Gastroesophageal sphincter (tissue), 4 donors: ENCODE results near the gene VGLL3. TPM values are rescaled to one million over a fixed set of nuclear protein-coding genes. Genes with fewer than 3 reads are reported as not detected.

Source experiments
- ATAC-seq: fragments of 150-250 bp; one replicate; pipeline ENCODE4 v1.9.1; 2016; ENCODE audit warnings: mild to moderate bottlenecking, moderate library complexity
- H3K27ac ChIP-seq, 4 donors: fragments of 200-600 bp; sonication (generic) in 3 of 4; 1 replicate in 3 of 4; 2 replicates in 1 of 4; pipeline ENCODE4 v1.5.1; 2016 to 2019
- H3K27me3 ChIP-seq: fragments of 200-600 bp; sonication (generic); one replicate; pipeline ENCODE4 v1.5.1; 2019
- H3K36me3 ChIP-seq, 2 donors: fragments of 200-600 bp; sonication (generic); one replicate each; pipeline ENCODE4 v1.5.1; 2019; ENCODE audit warnings: control low read depth in 1 of 2
- H3K4me1 ChIP-seq, 3 donors: fragments of 200-600 bp; sonication (generic); 1 replicate in 2 of 3; 2 replicates in 1 of 3; pipeline ENCODE4 v1.5.1; 2016 to 2019; ENCODE audit warnings: control low read depth in 2 of 3
- H3K4me3 ChIP-seq, 2 donors: fragments of 200-600 bp; sonication (generic); one replicate each; pipeline ENCODE4 v1.5.1; 2019; ENCODE audit warnings: mild to moderate bottlenecking in 1 of 2, moderate library complexity in 1 of 2
- H3K9me3 ChIP-seq, 3 donors: fragments of 200-600 bp; sonication (generic); one replicate each; pipeline ENCODE4 v1.5.1; 2017 to 2019; ENCODE audit warnings: control low read depth in 2 of 3
- EP300 ChIP-seq: sonication (generic); formaldehyde crosslinking; IDR thresholded peaks from one replicate; pipeline ENCODE4 v1.6.1; 2017; ENCODE audit warnings: antibody characterized with exemption, mild to moderate bottlenecking
- POLR2A ChIP-seq, 2 donors: fragments of 450-650 bp; IDR thresholded peaks; one replicate each; pipeline ENCODE4 v1.6.1; 2017; ENCODE audit warnings: antibody characterized with exemption in 2 of 2, mild to moderate bottlenecking in 2 of 2, moderate library complexity in 1 of 2
- POLR2AphosphoS5 ChIP-seq: sonication (generic); formaldehyde crosslinking; IDR thresholded peaks from one replicate; pipeline ENCODE4 v1.6.1; 2017; ENCODE audit warnings: antibody characterized with exemption
- WGBS, 2 donors: methylation state at CpG; one replicate each; pipeline ENCODE4 v1.1.5; 2018; ENCODE audit warnings: low coverage in 1 of 2; 5-methylcytosine and 5-hydroxymethylcytosine counted together
- total RNA-seq, 4 donors: library from RNA; depleted of rRNA; stranded (reverse); fragments of >200 nt; gene quantifications; one replicate each; pipeline ENCODE4 v1.1.0, GENCODE V29; 2016
- TF ChIP-seq, protein P1 (sequence below), 4 experiments: fragments of 200-600 bp in 2 of 4; fragments of 450-650 bp in 2 of 4; sonication (generic) in 1 of 4; IDR thresholded peaks; one replicate each; pipeline ENCODE4 v1.5.1; 2017 to 2019; ENCODE audit warnings: antibody characterized with exemption in 4 of 4, mild to moderate bottlenecking in 2 of 4, moderate library complexity in 2 of 4

VGLL3 gene
- total RNA-seq, 4 donors from 2014 or later: 12.5 to 43.3 (median 32.1) TPM

DNA sequence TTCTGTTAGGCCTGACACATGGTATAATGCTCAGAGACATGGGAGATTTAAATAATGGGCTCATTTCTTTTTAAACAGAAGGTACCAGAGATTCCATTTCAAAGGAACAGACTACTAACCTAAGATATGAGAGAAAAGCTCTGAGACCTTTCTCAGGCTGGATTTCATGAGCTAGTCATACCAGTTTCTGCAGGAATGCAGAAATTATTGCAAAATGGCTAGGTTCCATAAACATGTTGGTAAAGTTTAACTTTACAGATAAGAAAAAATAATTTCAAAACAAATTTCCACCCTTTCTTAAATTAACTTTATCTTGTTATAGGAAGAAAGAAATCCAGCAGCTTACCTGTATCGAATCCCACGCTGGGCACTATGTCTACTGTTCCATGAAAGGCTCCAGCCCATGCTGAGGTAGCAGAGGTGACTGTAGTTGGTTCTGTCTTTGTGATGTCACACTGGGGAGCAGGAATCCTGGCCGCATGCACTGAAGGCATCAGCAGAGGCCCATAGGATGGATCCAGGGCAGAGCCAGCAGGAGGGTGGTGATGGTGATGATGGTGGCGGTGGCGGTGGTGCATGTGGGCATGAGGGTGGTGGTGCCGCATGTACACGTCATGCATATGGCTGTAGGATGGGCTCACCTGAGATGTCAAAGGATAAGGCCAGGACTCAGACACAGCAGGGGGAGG lies 22.6 kb downstream of the VGLL3 start:
- H3K27ac ChIP-seq: no peak overlapping the region
- ATAC-seq: no peak
- no peak for TF ChIP-seq EP300

DNA sequence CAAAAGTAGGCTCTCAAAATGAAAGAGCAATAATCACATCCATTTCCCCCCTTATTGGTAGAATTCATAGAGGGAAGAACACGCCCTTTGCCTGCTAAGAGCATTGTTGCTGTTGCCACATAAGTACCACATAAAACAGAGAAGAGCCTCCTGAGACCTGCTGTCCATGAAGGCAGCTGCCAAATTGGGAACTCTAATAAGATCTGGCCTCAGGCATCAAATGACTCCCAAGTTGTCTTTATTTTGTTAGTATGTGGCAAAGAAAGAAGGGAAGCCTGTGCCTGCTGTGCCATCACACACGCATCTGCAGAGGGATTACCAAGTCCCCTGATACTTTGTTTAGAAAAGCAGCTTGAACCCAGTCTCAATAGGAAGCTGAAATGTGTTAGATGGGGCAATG lies 23.9 kb downstream of the VGLL3 start:
- WGBS, 2 donors: 67 to 88% methylated on average over 2 of the region's 2 CpGs
- H3K27me3 ChIP-seq: no peaks in the 10 kb centered on the region
- H3K27ac ChIP-seq: no peak overlapping the region

More for the DNA sequence above, 22.6 kb downstream of the VGLL3 start:
- no peaks in the 10 kb centered on the region for H3K4me1 ChIP-seq
- no peaks in the 10 kb centered on the region for H3K9me3 ChIP-seq
- WGBS, 2 donors: 91 to 92% methylated on average over 6 to 7 of the region's 7 CpGs
- H3K4me3 ChIP-seq: no peak overlapping the region
- H3K27me3 ChIP-seq: no peaks in the 10 kb centered on the region
- H3K36me3 ChIP-seq: peaks cover 0 to 27% of the 10 kb centered on the region in 2 donors

DNA sequence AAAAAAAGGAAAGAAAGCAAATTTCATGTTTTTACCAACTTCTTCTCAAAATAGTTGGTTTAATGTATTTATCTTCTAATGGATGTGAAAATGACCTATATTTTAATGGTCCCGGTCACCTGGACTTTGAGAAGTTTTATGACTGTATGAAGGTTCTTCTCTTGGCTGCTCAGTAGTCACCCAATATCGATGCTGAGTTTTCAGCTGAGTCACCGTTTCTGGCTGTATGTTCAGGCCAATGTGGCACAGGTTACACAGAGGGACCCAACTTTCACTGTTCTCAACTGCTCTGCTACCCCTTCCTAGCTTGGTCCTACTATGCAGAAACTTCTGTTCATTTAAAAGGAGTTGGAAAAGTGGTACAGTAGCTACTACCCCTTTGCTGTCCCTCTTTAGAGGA lies 25.8 kb downstream of the VGLL3 start:
- Histone ChIP-seq H3K27ac (no peak overlapping the region), H3K4me3 (no peak overlapping the region), H3K27me3 (no peaks in the 10 kb centered on the region), H3K36me3 (peaks cover 0 to 27% of the 10 kb centered on the region in 2 donors), H3K9me3 (no peaks in the 10 kb centered on the region), H3K4me1 (no peaks in the 10 kb centered on the region)
- no peak for ATAC-seq
- WGBS, 2 donors: 82 to 97% methylated on average over 3 of the region's 3 CpGs
- no peak for TF ChIP-seq EP300
- no peak for TF ChIP-seq POLR2AphosphoS5
- no peak for TF ChIP-seq POLR2A (IDR thresholded peaks at IDR 0.05)
- TF ChIP-seq, protein P1, sequence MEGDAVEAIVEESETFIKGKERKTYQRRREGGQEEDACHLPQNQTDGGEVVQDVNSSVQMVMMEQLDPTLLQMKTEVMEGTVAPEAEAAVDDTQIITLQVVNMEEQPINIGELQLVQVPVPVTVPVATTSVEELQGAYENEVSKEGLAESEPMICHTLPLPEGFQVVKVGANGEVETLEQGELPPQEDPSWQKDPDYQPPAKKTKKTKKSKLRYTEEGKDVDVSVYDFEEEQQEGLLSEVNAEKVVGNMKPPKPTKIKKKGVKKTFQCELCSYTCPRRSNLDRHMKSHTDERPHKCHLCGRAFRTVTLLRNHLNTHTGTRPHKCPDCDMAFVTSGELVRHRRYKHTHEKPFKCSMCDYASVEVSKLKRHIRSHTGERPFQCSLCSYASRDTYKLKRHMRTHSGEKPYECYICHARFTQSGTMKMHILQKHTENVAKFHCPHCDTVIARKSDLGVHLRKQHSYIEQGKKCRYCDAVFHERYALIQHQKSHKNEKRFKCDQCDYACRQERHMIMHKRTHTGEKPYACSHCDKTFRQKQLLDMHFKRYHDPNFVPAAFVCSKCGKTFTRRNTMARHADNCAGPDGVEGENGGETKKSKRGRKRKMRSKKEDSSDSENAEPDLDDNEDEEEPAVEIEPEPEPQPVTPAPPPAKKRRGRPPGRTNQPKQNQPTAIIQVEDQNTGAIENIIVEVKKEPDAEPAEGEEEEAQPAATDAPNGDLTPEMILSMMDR (IDR thresholded peaks at IDR 0.05): no peak

More for the DNA sequence above, 23.9 kb downstream of the VGLL3 start:
- Histone ChIP-seq H3K4me1 (no peaks in the 10 kb centered on the region), H3K4me3 (no peak overlapping the region), H3K9me3 (no peaks in the 10 kb centered on the region), H3K36me3 (peaks cover 0 to 27% of the 10 kb centered on the region in 2 donors)
- TF ChIP-seq, protein P1 (IDR thresholded peaks at IDR 0.05): no peak
- TF ChIP-seq EP300 (no peak), POLR2A (IDR thresholded peaks at IDR 0.05) (no peak), POLR2AphosphoS5 (no peak)
- no peak for ATAC-seq

DNA sequence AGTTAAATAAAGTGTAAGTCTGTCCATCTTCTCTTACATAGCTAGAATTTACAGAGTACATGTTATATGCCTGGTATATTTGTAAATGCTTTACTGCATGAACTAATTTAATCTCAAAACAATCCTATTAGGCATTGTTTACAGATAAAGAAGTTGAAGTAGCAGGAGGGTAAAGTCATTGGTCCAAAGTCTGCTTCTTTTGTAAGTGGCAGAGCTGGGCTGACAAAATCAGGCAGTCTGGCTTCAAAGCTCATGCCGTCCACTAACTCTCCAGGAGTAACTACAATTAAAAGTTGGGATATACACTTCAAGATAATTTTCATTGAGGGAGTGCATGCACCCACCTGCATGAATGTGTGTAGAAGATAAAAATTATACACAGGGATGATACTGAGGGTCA lies 27.3 kb downstream of the VGLL3 start:
- Histone ChIP-seq H3K36me3 (peaks cover 0 to 20% of the 10 kb centered on the region in 2 donors), H3K4me3 (no peak overlapping the region), H3K27ac (no peak overlapping the region), H3K27me3 (no peaks in the 10 kb centered on the region), H3K9me3 (no peaks in the 10 kb centered on the region), H3K4me1 (no peaks in the 10 kb centered on the region)
- TF ChIP-seq POLR2A (IDR thresholded peaks at IDR 0.05) (no peak), POLR2AphosphoS5 (no peak), EP300 (no peak)
- TF ChIP-seq, protein P1 (IDR thresholded peaks at IDR 0.05): no peak
- WGBS, 2 donors: 88% methylated on average over 1 of the region's 1 CpG; no CpG with 5 or more reads in 1 of the 2 donors
- no peak for ATAC-seq

DNA sequence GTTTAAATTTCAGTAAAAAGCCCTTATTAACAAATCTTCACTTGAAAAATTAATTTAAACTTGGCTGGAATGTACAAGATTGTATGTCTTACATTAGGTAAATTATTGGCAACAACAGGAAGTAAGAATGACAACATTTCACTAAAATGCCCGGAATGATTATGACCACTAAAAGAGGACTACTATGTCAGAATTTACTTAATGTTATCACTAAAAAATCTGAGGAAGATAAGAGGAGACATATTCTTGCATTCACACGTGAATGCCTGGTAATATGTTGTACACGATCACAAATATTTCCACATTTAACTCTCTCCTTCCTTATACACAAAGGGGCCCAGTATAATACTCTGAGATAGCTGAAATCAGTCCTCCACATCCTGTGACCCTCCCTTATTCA lies 29.7 kb downstream of the VGLL3 start:
- WGBS, 2 donors: 46 to 50% methylated on average over 3 of the region's 3 CpGs
- H3K4me3 ChIP-seq: no peak overlapping the region
- ATAC-seq: no peak
- H3K27me3 ChIP-seq: no peaks in the 10 kb centered on the region
- no peaks in the 10 kb centered on the region for H3K4me1 ChIP-seq
- no peak overlapping the region for H3K27ac ChIP-seq
- no peaks in the 10 kb centered on the region for H3K9me3 ChIP-seq
- TF ChIP-seq POLR2AphosphoS5 (no peak), EP300 (no peak), POLR2A (IDR thresholded peaks at IDR 0.05) (no peak)
- TF ChIP-seq, protein P1 (IDR thresholded peaks at IDR 0.05): no peak
- peaks cover 0 to 14% of the 10 kb centered on the region in 2 donors for H3K36me3 ChIP-seq
